Measurements from ENCODE around the gene GRK3.
"Not testable (repeated sequence)": the region's sequence is repeated elsewhere in the genome, so short reads cannot be mapped to it uniquely, and the experiment has no call there.

The GRK3 gene

DNA sequence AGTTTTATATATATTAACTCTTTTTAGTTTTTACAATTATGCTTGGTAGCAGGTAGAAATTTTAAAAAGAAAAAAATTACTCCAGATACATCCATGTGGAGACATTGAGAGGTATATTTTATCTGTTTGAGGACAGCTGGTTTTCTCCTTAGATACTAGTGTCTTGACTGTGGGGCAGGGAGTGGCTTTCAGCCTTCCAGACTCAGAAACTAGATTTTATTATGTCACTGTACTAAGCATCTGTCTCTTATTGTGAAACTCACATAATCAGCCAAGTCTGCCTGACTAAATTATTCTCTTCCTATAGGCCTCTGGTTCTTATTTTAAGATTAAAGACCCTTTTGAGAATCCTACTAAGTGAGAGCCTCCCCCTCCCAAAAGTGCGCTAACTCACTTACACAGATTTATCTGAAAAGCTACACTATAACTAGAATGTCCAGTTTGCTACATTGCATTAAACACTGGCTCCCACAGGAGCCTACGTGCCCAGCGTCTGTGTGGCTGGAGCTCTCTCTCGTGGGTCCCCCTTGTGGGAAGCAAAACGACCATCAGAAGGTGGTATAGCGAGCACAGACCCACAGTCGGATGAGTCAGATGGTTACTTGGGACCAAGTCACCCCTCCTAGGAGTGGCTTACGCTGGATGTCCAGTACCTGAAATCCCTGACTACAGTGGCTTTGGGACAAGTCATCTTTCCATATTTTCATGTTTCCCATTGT lies 11.4 kb downstream of the GRK3 start:
- not testable (repeated sequence) for H3K36me3 Mint-ChIP-seq, H3K4me1 Mint-ChIP-seq, H3K27ac Mint-ChIP-seq, H3K4me3 Mint-ChIP-seq, H3K9me3 Mint-ChIP-seq, H3K27me3 Mint-ChIP-seq

DNA sequence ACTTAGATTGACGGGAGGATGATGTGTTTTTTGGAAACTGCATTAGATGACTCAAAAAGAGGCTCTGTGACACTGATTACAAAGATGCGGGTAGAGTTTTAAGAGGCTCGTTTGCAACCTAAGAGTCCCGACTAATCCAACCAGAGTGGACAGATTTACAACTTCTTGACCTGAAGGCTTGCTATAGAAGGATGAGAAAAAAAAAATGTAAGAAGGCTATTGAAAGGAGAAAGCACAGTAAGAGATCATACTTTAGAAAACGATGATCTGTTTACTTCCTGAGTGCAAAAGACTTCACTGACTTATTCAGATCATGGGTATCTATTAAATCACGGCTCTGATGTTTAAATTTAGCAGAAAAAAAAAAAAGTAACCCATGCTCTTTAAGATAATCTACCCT lies 17.0 kb downstream of the GRK3 start:
- not testable (repeated sequence) for H3K4me3 Mint-ChIP-seq, H3K9me3 Mint-ChIP-seq, H3K27me3 Mint-ChIP-seq, H3K27ac Mint-ChIP-seq, H3K4me1 Mint-ChIP-seq, H3K36me3 Mint-ChIP-seq

DNA sequence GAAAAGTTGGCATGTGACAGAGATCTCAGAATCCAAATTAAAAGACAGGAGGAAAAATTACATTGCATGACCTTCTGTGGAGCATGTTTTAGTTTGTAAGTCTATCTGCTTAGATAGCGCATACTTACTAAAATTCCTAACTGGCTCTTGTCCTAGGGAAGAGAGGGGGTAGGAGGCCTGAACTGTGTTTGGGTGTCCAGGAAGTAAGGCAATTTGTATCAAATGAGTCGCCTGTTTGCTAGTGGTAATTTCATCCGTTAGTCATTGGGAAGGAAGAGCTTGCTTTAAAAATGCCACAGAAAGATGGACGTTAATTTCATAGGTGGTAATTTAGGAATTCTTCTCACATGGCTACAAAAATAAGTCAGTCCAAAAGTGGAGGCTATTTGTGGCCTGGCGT lies 18.5 kb downstream of the GRK3 start:
- H3K27me3 Mint-ChIP-seq = no peaks in the 10 kb centered on the region

DNA sequence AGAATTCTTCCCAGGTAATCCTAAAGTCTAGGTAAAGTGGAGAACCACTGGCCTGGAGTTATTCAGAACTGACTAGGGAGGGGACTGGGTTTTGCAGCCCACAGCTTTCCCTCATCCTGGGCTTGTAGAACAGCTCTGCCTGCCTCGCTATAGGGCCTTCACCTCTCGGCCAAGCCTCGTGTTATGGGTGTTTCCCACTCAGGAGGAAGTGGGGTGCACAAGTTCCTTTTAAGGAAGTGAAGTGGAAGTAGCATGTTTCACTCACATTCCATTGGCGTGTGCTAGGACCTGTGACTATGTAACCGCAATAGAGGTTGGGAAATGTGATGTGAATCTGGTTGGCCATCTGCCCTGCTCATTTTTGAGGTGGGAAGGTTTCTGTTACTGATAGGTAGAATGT lies 20.5 kb downstream of the GRK3 start:
- not testable (repeated sequence) for H3K27me3 Mint-ChIP-seq, H3K27ac Mint-ChIP-seq, H3K4me1 Mint-ChIP-seq, H3K36me3 Mint-ChIP-seq, H3K4me3 Mint-ChIP-seq, H3K9me3 Mint-ChIP-seq

More for the DNA sequence above, 18.5 kb downstream of the GRK3 start:
- Mint-ChIP-seq H3K4me3 (no peak overlapping the region), H3K4me1 (no peaks in the 10 kb centered on the region), H3K36me3 (no peaks in the 10 kb centered on the region), H3K9me3 (no peaks in the 10 kb centered on the region), H3K27ac (no peak overlapping the region)

DNA sequence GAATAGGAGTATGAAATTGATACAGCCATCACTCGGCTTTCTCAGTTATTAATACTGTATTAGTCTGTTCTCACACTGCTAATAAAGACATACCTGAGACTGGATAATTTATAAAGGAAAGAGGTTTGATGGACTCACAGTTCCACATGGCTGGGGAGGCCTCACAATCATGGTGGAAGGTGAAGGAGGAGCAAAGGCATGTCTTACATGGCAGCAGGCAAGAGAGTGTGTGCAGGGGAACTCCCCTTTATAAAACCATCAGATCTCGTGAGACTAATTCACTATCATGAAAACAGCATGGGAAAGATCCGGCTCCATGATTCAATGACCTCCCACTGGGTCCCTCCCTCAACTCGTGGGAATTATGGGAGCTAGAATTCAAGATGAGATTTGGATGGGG lies 25.2 kb downstream of the GRK3 start:
- H3K9me3 Mint-ChIP-seq, H3K36me3 Mint-ChIP-seq, H3K4me3 Mint-ChIP-seq, H3K27ac Mint-ChIP-seq, H3K4me1 Mint-ChIP-seq, H3K27me3 Mint-ChIP-seq: not testable (repeated sequence)

DNA sequence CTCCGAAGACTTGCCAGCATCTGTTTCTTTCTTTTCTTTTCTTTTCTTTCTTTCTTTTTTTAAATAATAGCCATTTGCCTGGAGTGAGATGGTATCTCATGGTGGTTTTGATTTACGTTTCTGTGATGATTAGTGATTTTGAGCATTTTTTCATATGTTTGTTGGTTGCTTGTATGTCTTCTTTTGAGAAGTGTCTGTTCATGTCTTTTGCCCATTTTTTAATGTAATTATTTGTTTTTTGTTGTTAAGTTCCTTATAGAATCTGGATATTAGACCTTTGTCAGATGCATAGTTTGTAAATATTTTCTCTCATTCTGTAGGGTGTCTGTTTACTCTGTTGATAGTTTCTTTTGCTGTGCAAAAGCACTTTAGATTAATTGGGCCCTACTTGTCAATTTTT lies 28.8 kb downstream of the GRK3 start:
- not testable (repeated sequence) for H3K27ac Mint-ChIP-seq, H3K27me3 Mint-ChIP-seq, H3K4me1 Mint-ChIP-seq, H3K4me3 Mint-ChIP-seq
- peaks cover 10% of the 10 kb centered on the region for H3K36me3 Mint-ChIP-seq
- H3K9me3 Mint-ChIP-seq = peaks cover 10% of the 10 kb centered on the region

DNA sequence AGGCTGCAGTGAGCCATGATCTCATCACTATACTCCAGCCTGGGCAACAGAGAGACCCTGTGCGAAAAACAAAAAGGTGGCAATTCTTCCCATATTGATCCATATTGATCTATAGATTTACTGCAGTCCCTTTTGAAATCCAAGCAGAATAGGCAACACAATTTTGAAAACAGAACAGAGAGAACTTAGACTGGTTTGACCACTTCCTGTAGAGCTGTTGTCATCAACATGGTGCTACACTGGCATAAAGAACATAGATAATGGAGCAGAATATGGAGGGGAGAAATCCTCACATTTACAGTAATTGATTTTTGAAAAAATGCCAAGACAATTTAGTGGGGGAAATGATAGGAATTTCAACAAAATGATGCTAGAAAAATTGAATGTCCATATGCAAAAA lies 34.1 kb downstream of the GRK3 start:
- no peak overlapping the region for H3K4me3 Mint-ChIP-seq
- H3K27me3 Mint-ChIP-seq = peaks cover 2% of the 10 kb centered on the region
- H3K36me3 Mint-ChIP-seq = peaks cover 8% of the 10 kb centered on the region
- H3K27ac Mint-ChIP-seq = no peak overlapping the region
- H3K9me3 Mint-ChIP-seq = peaks cover 10% of the 10 kb centered on the region
- peaks cover 13% of the 10 kb centered on the region for H3K4me1 Mint-ChIP-seq

DNA sequence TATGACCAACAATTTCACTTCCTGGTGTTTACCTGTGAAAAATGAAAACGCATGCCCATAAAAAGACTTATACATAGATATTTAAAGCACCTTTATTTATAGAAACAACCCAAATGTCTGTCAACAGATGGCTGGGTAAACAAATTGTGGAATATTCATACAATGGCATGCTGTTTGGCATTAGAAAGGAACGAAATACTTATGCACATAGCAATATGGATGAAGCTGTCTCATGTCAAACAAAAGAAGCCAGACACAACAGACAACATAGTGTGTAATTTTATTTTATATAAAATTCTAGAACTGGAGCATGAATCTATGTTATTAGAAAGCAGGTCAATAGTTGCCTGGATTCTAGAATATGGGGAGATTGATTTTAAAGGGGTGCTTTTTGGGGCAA lies 38.0 kb downstream of the GRK3 start:
- Mint-ChIP-seq H3K36me3 (peaks cover 2% of the 10 kb centered on the region), H3K4me1 (peaks cover 13% of the 10 kb centered on the region), H3K4me3 (no peak overlapping the region), H3K9me3 (peaks cover 7% of the 10 kb centered on the region), H3K27me3 (no peaks in the 10 kb centered on the region), H3K27ac (no peak overlapping the region)

DNA sequence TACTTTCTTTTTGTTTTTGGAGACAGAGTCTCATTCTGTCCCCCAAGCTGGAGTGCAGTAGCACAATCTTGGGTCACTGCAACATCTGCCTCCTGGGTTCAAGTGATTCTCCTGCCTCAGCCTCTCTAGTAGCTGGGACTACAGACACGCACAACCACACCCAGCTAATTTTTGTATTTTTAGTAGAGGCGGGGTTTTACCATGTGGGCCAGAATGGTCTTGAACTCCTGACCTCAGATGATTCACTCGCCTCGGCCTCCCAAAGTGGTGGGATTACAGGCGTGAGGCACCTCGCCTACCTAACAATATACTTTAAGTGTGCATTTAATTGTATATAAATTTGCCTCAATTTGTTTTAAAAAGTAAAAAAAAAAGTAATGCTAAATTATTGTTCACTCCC lies 38.4 kb downstream of the GRK3 start:
- Mint-ChIP-seq H3K27ac (no peak overlapping the region), H3K36me3 (peaks cover 2% of the 10 kb centered on the region), H3K9me3 (peaks cover 2% of the 10 kb centered on the region), H3K4me1 (peaks cover 11% of the 10 kb centered on the region), H3K27me3 (no peaks in the 10 kb centered on the region), H3K4me3 (no peak overlapping the region)

DNA sequence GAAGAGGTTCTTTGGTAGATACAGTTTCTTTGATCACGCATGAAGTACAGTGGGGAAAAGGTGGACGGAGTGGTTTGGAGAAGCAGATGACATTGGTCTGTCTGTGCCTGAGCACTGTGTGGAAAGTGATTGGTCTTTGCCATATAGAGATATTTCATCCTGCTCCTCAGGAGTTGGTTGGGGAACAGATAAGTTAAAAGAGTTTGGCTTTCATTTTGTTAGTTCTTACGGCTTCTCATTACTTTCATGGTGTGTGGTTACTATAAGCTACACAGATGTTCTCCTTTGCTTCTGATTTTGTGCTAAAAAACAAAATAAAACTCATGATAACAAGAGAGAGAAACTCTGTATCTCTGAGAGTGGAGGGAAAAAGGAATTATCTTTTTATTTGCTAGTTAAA lies 40.7 kb downstream of the GRK3 start:
- H3K27me3 Mint-ChIP-seq, H3K36me3 Mint-ChIP-seq, H3K9me3 Mint-ChIP-seq: not testable (repeated sequence)

DNA sequence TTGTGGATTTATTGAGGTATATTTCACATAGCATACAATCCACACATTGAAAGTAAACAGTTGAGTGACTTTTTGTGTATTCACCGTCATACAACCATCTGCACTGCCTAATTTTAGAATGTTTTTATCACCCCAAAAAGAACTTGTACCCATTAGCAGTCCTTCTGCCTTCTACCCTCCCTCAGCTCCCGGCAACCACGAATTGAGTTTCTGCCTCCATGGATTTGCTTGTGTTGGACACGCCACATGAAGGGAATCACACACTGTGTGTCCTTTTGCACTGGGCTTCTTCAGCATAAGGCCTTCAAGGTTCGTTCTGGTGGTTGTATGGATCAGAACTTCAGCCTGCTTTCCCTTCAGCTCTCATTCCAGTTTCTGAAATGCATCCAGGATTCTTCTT lies 41.1 kb downstream of the GRK3 start:
- H3K9me3 Mint-ChIP-seq, H3K4me1 Mint-ChIP-seq, H3K27ac Mint-ChIP-seq, H3K27me3 Mint-ChIP-seq, H3K4me3 Mint-ChIP-seq, H3K36me3 Mint-ChIP-seq: not testable (repeated sequence)

More for the DNA sequence above, 40.7 kb downstream of the GRK3 start:
- not testable (repeated sequence) for H3K4me3 Mint-ChIP-seq, H3K4me1 Mint-ChIP-seq, H3K27ac Mint-ChIP-seq

DNA sequence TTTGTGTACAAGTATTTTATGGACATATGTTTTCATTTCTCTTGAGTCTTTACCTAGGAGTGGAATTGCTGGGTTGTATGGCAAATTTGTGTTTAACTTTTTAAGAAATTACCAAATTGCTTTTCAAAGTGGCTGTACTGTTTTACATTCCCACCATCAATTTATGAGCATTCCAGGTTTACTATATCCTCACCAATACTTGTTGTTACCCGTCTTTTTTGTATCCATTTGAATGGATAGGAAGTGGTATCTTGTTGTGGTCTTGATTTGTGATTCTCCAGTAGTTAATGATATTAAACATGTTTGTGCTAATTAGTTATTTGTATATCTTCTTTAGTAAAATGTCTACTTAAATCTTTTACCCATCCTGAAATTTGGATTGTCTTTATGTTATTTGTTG lies 46.8 kb downstream of the GRK3 start:
- H3K36me3 Mint-ChIP-seq, H3K27me3 Mint-ChIP-seq, H3K9me3 Mint-ChIP-seq, H3K27ac Mint-ChIP-seq, H3K4me3 Mint-ChIP-seq, H3K4me1 Mint-ChIP-seq: not testable (repeated sequence)

DNA sequence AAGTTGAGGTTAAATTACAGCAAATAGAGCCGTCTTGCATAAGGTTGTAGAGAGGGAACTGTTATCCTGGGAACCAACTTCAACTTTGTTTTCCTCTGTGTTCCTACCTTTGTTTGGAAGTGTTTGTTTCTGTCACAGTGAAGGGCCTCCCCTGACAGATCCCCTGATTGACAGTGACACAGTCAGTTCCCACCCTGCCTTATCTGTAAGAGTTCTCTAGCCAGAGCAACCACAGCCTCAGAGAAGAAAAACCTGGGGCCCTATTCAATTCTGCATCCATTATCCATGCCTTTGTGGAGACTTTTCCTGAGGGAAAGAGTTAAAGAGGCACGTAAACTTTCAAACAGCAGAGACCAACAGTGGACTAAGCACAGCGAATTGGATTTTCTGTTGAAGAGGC lies 48.7 kb downstream of the GRK3 start:
- H3K4me3 Mint-ChIP-seq, H3K27ac Mint-ChIP-seq, H3K4me1 Mint-ChIP-seq, H3K36me3 Mint-ChIP-seq, H3K9me3 Mint-ChIP-seq, H3K27me3 Mint-ChIP-seq: not testable (repeated sequence)

DNA sequence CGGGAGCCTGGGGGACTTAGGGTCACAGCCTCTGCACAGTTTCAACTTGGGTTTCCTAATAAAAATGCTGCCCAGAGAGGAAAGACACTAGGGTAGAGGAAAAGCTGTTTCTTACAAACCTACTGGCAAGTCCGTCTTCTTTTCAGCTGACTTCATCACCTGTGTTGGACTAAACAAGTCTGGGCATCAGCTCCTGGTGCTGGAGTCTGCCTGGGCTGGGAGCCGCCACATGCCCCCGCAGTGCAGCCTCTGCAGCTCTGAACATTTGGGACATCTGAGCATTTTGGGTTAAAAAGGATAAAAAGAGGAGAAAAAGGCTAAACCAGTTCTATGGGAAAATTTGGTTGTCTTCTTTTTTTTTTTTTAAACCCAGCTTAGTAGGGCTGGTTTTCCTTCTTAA lies 49.1 kb downstream of the GRK3 start:
- H3K9me3 Mint-ChIP-seq, H3K4me1 Mint-ChIP-seq: not testable (repeated sequence)

DNA sequence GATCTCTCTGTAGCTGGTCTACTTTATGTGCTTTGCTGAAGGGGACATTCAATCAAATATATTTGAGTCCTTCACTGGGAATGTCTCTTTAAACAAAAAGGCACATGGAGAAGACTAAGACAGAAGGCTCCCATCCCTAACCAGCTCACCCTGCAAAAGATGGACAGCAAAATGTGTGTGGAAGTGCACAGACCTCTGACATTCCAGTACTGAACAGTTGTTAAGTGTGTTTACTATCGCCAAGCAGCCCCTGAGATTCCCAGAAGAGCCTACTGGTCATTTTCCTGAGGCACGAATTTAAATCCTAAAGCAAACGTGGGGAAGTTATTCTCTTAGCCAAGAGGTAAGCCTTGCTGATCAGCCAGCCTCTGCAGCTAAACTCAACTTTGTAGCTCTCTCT lies 50.3 kb downstream of the GRK3 start:
- not testable (repeated sequence) for H3K27ac Mint-ChIP-seq, H3K27me3 Mint-ChIP-seq, H3K4me3 Mint-ChIP-seq, H3K9me3 Mint-ChIP-seq, H3K36me3 Mint-ChIP-seq, H3K4me1 Mint-ChIP-seq

More for the DNA sequence above, 49.1 kb downstream of the GRK3 start:
- H3K36me3 Mint-ChIP-seq, H3K27me3 Mint-ChIP-seq, H3K4me3 Mint-ChIP-seq, H3K27ac Mint-ChIP-seq: not testable (repeated sequence)

DNA sequence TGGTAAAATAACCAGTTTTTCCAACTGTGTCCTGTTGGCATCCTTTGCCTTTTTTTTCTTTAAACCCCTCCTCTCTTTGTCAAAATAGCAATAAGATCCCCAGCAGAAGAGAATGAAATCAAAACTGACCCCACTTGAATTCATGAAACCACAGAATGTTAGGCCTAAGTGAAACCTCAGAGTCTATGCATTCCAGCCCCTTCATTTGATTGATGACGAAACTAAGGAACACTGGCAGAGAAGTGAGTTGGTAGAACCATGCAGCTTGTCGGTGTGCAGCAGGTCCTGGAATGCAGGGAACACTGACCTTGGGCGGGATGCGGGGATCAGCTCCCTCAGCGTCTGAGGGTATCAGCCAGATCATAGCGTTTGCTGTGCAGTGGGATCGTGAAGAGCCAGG lies 57.5 kb downstream of the GRK3 start:
- H3K36me3 Mint-ChIP-seq = no peaks in the 10 kb centered on the region
- H3K27ac Mint-ChIP-seq = no peak overlapping the region
- H3K27me3 Mint-ChIP-seq = no peaks in the 10 kb centered on the region

DNA sequence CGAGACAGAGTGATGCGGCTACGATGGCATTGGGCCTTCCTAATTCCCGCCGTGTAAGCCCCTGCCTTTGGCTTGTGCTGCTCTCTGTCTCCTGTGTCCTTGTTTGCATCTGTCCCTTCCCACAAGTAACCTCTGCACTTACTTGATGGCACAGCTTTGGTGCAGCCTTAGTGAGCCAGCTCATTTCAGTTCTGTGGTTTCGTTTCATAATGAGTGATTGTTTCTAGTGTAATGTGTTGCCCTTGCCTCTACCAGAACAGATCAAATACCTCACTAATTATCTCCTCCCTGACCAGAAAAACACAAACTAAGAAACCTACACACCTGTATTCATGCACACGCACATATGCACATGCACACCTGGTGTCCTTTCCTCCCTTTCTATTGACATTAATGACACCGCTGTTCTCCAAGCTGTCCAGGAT lies 58.8 kb downstream of the GRK3 start:
- Mint-ChIP-seq H3K36me3 (no peaks in the 10 kb centered on the region), H3K27me3 (no peaks in the 10 kb centered on the region), H3K27ac (no peak overlapping the region), H3K4me3 (no peak overlapping the region), H3K9me3 (no peaks in the 10 kb centered on the region), H3K4me1 (no peaks in the 10 kb centered on the region)

More for the DNA sequence above, 57.5 kb downstream of the GRK3 start:
- H3K9me3 Mint-ChIP-seq = no peaks in the 10 kb centered on the region
- no peak overlapping the region for H3K4me3 Mint-ChIP-seq
- H3K4me1 Mint-ChIP-seq = no peaks in the 10 kb centered on the region

Data from activated naive CD4-positive, alpha-beta T cell treated with anti-CD3 and anti-CD28 coated beads, Interleukin-2, amount 50 U/mL, for 24 hours (primary cell).